Panc1 (cell line): ENCODE data around the gene UBAC1. TPM values are rescaled to one million over a fixed set of nuclear protein-coding genes. Genes with fewer than 3 reads are reported as not detected.

Experiments
- ATAC-seq: fragments of 200-7000 bp; cut with Tn5 transposase; 2 replicates; pipeline ENCODE4 v1.9.1; 2020; ENCODE audit warnings: mild to moderate bottlenecking, moderate library complexity
- BruUV-seq: library from RNA; stranded (reverse); fragments of 400-500 nt; replicated peaks from 2 replicates; lab custom pipeline; 2021; lab: Mats Ljungman, UMichigan
- CTCF ChIA-PET: fragments of 300-600 bp; sonication (Branson Sonifier 250); formaldehyde crosslinking; loops from one replicate; lab custom pipeline; 2022; ENCODE audit warnings: antibody characterized with exemption; lab: Charles Lee
- POLR2A ChIA-PET: fragments of 300-600 bp; sonication (Branson Sonifier 250); formaldehyde crosslinking; loops from one replicate; lab custom pipeline; 2022; ENCODE audit warnings: antibody characterized with exemption; lab: Charles Lee
- DNase-seq: peaks from one replicate; pipeline ENCODE4 v3.0.0-alpha.2; 2010; ENCODE audit warnings: low read depth, low spot score
- H3K27ac ChIP-seq: 2 replicates; pipeline ENCODE4 v1.5.1; 2011; ENCODE audit warnings: mild to moderate bottlenecking, low read length, inconsistent platforms
- H3K27me3 ChIP-seq: fragments of 200-500 bp; sonication (Bioruptor generic); 2 replicates; pipeline ENCODE4 v1.6.0; 2014; ENCODE audit warnings: low read length, inconsistent platforms; ENCODE audit not compliant: control insufficient read depth, insufficient read depth
- H3K36me3 ChIP-seq: fragments of 200-500 bp; sonication (Bioruptor generic); 2 replicates; pipeline ENCODE4 v1.5.1; 2014; ENCODE audit warnings: inconsistent platforms, mild to moderate bottlenecking, low read length, moderate library complexity; ENCODE audit not compliant: control insufficient read depth, insufficient read depth
- H3K4me1 ChIP-seq: 2 replicates; pipeline ENCODE4 v1.5.1; 2011; ENCODE audit warnings: inconsistent platforms, mild to moderate bottlenecking, low read length, moderate library complexity; ENCODE audit not compliant: control insufficient read depth, insufficient read depth
- H3K4me3 ChIP-seq, 2 experiments: 2 replicates each; pipeline ENCODE4 v1.5.1; 2011 to 2012; ENCODE audit warnings: low read depth in 2 of 2, low read length in 2 of 2, mild to moderate bottlenecking in 2 of 2, inconsistent platforms in 1 of 2, moderate library complexity in 1 of 2
- H3K9me3 ChIP-seq: fragments of 200-500 bp; sonication (Bioruptor generic); 2 replicates; pipeline ENCODE4 v1.5.1; 2014; ENCODE audit warnings: low read depth, mild to moderate bottlenecking, inconsistent platforms, low read length, moderate library complexity; ENCODE audit not compliant: control insufficient read depth, insufficient read depth
- POLR2AphosphoS5 ChIP-seq: IDR thresholded peaks from 2 replicates; pipeline ENCODE4 v1.6.1; 2012; ENCODE audit warnings: mild to moderate bottlenecking, low read depth, low read length, moderate library complexity
- REST ChIP-seq, 2 experiments: IDR thresholded peaks; 2 replicates each; pipeline ENCODE4 v1.6.1; 2011 to 2012; ENCODE audit warnings: low read depth in 2 of 2, control low read depth in 1 of 2, low read length in 1 of 2, mild to moderate bottlenecking in 1 of 2, moderate library complexity in 1 of 2; ENCODE audit not compliant: insufficient read depth in 1 of 2
- SIN3A ChIP-seq: IDR thresholded peaks from 2 replicates; pipeline ENCODE4 v1.6.1; 2012; ENCODE audit warnings: low read depth, mild to moderate bottlenecking, low read length, moderate library complexity, borderline replicate concordance; ENCODE audit not compliant: insufficient read depth
- TCF7L2 ChIP-seq: IDR thresholded peaks from 2 replicates; pipeline ENCODE4 v1.6.1; 2011; ENCODE audit warnings: mild to moderate bottlenecking, low read depth, low read length, inconsistent platforms
- in situ Hi-C: cut with HindIII; loops from 2 replicates; pipeline ENCODE4 v1.10.0; 2016; ENCODE audit warnings: low sequenced_read_pairs, low pct_unique_long_range_greater_than_20kb
- intact Hi-C: fragments of 100-400 bp; cut with micrococcal nuclease; formaldehyde crosslinking; loops from one replicate; pipeline ENCODE4 v1.10.0; 2022; ENCODE audit not compliant: unreplicated experiment
- total RNA-seq: library from RNA; stranded (reverse); gene quantifications from one replicate; pipeline ENCODE4 v1.2.1, GENCODE V29; 2021; ENCODE audit not compliant: unreplicated experiment
- TF ChIP-seq, protein P1 (sequence below): fragments of 450-650 bp; IDR thresholded peaks from 2 replicates; pipeline ENCODE4 v1.5.1; 2017; ENCODE audit warnings: mild to moderate bottlenecking

The UBAC1 gene
- total RNA-seq, 1 experiment from 2014 or later = 38.0 TPM

GRCh38 chr9:135991771-135992170 lies 30.6 kb upstream of the UBAC1 start:
- POLR2A ChIA-PET = no interaction called here
- H3K27ac ChIP-seq = no peak overlapping the region
- TF ChIP-seq REST (IDR thresholded peaks at IDR 0.05; ENCODE audit: insufficient read depth in 1 of 2, low read depth in 2 of 2, low read length in 1 of 2) (no peak), TCF7L2 (no peak), SIN3A (no peak), POLR2AphosphoS5 (no peak)
- TF ChIP-seq, protein P1, sequence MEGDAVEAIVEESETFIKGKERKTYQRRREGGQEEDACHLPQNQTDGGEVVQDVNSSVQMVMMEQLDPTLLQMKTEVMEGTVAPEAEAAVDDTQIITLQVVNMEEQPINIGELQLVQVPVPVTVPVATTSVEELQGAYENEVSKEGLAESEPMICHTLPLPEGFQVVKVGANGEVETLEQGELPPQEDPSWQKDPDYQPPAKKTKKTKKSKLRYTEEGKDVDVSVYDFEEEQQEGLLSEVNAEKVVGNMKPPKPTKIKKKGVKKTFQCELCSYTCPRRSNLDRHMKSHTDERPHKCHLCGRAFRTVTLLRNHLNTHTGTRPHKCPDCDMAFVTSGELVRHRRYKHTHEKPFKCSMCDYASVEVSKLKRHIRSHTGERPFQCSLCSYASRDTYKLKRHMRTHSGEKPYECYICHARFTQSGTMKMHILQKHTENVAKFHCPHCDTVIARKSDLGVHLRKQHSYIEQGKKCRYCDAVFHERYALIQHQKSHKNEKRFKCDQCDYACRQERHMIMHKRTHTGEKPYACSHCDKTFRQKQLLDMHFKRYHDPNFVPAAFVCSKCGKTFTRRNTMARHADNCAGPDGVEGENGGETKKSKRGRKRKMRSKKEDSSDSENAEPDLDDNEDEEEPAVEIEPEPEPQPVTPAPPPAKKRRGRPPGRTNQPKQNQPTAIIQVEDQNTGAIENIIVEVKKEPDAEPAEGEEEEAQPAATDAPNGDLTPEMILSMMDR = no peak
- BruUV-seq = no TSS peak
- in situ Hi-C loops = no loop called here
- no peak overlapping the region for H3K4me3 ChIP-seq
- no peaks in the 10 kb centered on the region for H3K27me3 ChIP-seq
- no peak for DNase-seq
- H3K9me3 ChIP-seq = no peaks in the 10 kb centered on the region
- peaks cover 17% of the 10 kb centered on the region for H3K4me1 ChIP-seq
- CTCF ChIA-PET = no interaction called here
- ATAC-seq = no peak
- intact Hi-C loops = no loop called here
- no peaks in the 10 kb centered on the region for H3K36me3 ChIP-seq

DNA sequence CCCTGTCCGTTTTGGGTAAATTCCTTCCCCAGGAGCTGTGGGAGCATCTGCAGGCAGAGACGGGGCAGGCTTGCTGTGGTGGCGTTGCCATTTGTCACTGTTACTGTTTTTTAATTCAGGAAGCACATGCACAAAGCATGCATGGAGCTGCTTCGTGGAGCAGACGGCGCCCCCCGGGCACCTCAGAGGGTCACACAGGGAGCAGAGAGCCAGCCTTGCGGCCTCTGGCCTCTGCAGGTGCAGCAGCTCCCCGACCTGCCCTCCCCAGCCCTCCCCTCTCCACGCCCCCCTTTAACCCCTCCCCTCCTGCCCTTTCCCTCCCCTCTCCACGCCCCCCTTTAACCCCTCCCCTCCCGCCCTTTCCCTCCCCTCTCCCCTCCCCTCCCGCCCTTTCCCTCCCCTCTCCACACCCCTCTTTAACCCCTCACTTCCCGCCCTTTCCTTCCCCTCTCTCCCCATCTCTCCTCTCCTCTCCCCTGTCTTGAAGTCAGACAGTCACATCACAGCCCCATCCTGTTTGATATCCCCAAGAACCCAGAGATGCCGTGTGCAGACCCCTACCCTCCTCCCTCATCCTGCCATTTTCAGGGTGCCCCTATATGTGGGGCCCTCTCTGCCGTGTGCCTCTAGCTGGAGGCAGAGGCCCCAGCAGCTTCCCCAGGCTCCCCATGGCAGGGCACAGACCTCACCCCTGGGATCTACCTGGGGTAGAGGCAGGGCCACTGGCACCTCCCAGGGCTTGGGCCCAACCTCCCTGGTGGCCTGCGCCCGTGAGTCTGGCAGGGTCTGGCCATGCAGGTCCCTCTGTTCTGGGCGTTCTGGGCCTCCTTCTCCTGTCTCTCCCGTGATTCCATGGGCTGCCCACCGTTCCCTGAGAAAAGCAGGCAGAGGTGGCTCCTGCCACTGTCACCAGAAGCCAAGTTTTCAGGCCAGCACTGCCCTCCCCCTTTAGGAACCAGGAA lies 29.6 kb upstream of the UBAC1 start:
- peak overlapping the region in 1 of 2 experiments; percentile 19; a peak in 1 of 4 replicates for H3K4me3 ChIP-seq
- in situ Hi-C loops = no loop called here
- intact Hi-C loops = no loop called here
- ChIA-PET CTCF (interaction anchor here (1.1 kb wide), 1 partner anchor 24 kb away, joined by 3 read pairs; no protein-coding TSS in a partner anchor), POLR2A (no interaction called here)
- H3K4me1 ChIP-seq = peaks cover 17% of the 10 kb centered on the region
- no peak for DNase-seq
- no peaks in the 10 kb centered on the region for H3K36me3 ChIP-seq
- peak; percentile 30; the same call in 1 of the 2 replicates for ATAC-seq
- TF ChIP-seq POLR2AphosphoS5 = no peak
- TF ChIP-seq SIN3A = no peak
- TF ChIP-seq TCF7L2 = no peak
- no peak for TF ChIP-seq REST (IDR thresholded peaks at IDR 0.05; ENCODE audit: insufficient read depth in 1 of 2, low read depth in 2 of 2, low read length in 1 of 2)
- TF ChIP-seq, protein P1 = no peak
- H3K27me3 ChIP-seq = no peaks in the 10 kb centered on the region
- no TSS peak for BruUV-seq
- H3K9me3 ChIP-seq = no peaks in the 10 kb centered on the region
- no peak overlapping the region for H3K27ac ChIP-seq
